GM18907 (cell line): ENCODE measurements around the gene LIPC.

Experiments used
- ATAC-seq: cut with Tn5 transposase; IDR thresholded peaks from one replicate; pipeline ENCODE4 v1.9.1; 2021; ENCODE audit warnings: mild to moderate bottlenecking, moderate library complexity; ENCODE audit not compliant: unreplicated experiment

The LIPC gene

GRCh38 chr15:58453931-58454793, 22.4 kb downstream of the LIPC start:
- peak; percentile 37 for ATAC-seq

GRCh38 chr15:58454950-58455401, 23.2 kb downstream of the LIPC start:
- no peak for ATAC-seq

GRCh38 chr15:58457466-58457965, 25.7 kb downstream of the LIPC start:
- ATAC-seq, result peak; percentile 63

- no peak for ATAC-seq
Observed at GRCh38 chr15:58458076-58458475, 26.3 kb downstream of the LIPC start.

- no peak for ATAC-seq
Observed at GRCh38 chr15:58459045-58459444, 27.3 kb downstream of the LIPC start.

- ATAC-seq, result no peak
Observed at GRCh38 chr15:58459560-58459959, 27.8 kb downstream of the LIPC start.

- no peak for ATAC-seq
Observed at GRCh38 chr15:58460116-58460790, 28.5 kb downstream of the LIPC start.

GRCh38 chr15:58460872-58461271, 29.1 kb downstream of the LIPC start:
- no peak for ATAC-seq

GRCh38 chr15:58462547-58462946, 30.8 kb downstream of the LIPC start:
- no peak for ATAC-seq

- no peak for ATAC-seq
Observed at GRCh38 chr15:58462973-58463663, 31.3 kb downstream of the LIPC start.

GRCh38 chr15:58463815-58464650, 32.2 kb downstream of the LIPC start:
- ATAC-seq, result no peak

GRCh38 chr15:58465070-58465469, 33.3 kb downstream of the LIPC start:
- no peak for ATAC-seq

- ATAC-seq, result no peak
Observed at GRCh38 chr15:58465866-58466517, 34.2 kb downstream of the LIPC start.

GRCh38 chr15:58466566-58466965, 34.8 kb downstream of the LIPC start:
- ATAC-seq, result no peak

- ATAC-seq, result no peak
Observed at GRCh38 chr15:58467121-58467721, 35.4 kb downstream of the LIPC start.

GRCh38 chr15:58467722-58468423, 36.1 kb downstream of the LIPC start:
- no peak for ATAC-seq

- no peak for ATAC-seq
Observed at GRCh38 chr15:58469432-58470353, 37.9 kb downstream of the LIPC start.

GRCh38 chr15:58471348-58471747, 39.6 kb downstream of the LIPC start:
- ATAC-seq, result no peak
